ENCODE results near the gene ING3. TPM values are rescaled to one million over a fixed set of nuclear protein-coding genes. Genes with fewer than 3 reads are reported as not detected.
A peak's percentile ranks its signal among the peaks of the same experiment; 100 is the strongest.

Gene ING3
- total and polyA plus RNA-seq, 9 of the 15 experiments (the other 6 are each of a cell fraction or from before 2014, with no cell fraction given): 22.8 to 233 (median 50.4) TPM

GRCh38 chr7:120987683-120988590 lies 37.4 kb downstream of the ING3 start (continued):
- no peak for TF ChIP-seq TAF15 (IDR thresholded peaks at IDR 0.05; ENCODE audit: low read depth, low read length)
- peak; percentile 82 for TF ChIP-seq LCOR (CRISPR knock-in tag; IDR thresholded peaks at IDR 0.05)
- no peak for TF ChIP-seq ZNF316 (IDR thresholded peaks at IDR 0.05)
- TF ChIP-seq CREM (IDR thresholded peaks at IDR 0.05; ENCODE audit: low read depth): peak; percentile 45
- TF ChIP-seq LEF1 (IDR thresholded peaks at IDR 0.05): no peak
- no peak for TF ChIP-seq ZNF740 (CRISPR knock-in tag; IDR thresholded peaks at IDR 0.05)
- TF ChIP-seq ZNF740 (tag; IDR thresholded peaks at IDR 0.05): no peak
- 0 out of 2 replicates have a peak, but pooled peaks have one; percentile 27 for TF ChIP-seq ZNF324 (CRISPR knock-in tag; IDR thresholded peaks at IDR 0.05)
- TF ChIP-seq NR2F6 (CRISPR knock-in tag; IDR thresholded peaks at IDR 0.05): no peak
- TF ChIP-seq ZNF639 (CRISPR knock-in tag; conservative IDR thresholded peaks at IDR 0.05 in 1 of 2, IDR thresholded peaks at IDR 0.05 in 1 of 2): peak in 1 of 2 experiments; percentile 18; a peak in 1 of 4 replicates
- no peak for TF ChIP-seq HDAC3 (IDR thresholded peaks at IDR 0.05; ENCODE audit: borderline replicate concordance, partially characterized antibody)
- no peak for TF ChIP-seq TSC22D4 (tag; IDR thresholded peaks at IDR 0.05)
- no peak for TF ChIP-seq U2AF1 (optimal IDR thresholded peaks at IDR 0.05; ENCODE audit: low read depth, low read length)
- no peak for TF ChIP-seq RFX7 (CRISPR knock-in tag; IDR thresholded peaks at IDR 0.05)
- 0 out of 2 replicates have a peak, but pooled peaks have one; percentile 14 for TF ChIP-seq ZNF384 (IDR thresholded peaks at IDR 0.05; ENCODE audit: low read depth, low read length)
- peak; percentile 87 for TF ChIP-seq SMC3 (conservative IDR thresholded peaks at IDR 0.05; ENCODE audit: insufficient read depth, low read depth, low read length)
- TF ChIP-seq ZNF764 (CRISPR knock-in tag; IDR thresholded peaks at IDR 0.05; ENCODE audit: low read depth): no peak
- no peak for TF ChIP-seq SMARCE1 (IDR thresholded peaks at IDR 0.05)
- TF ChIP-seq RHOXF2B (CRISPR knock-in tag; conservative IDR thresholded peaks at IDR 0.05): 0 out of 2 replicates have a peak, but pooled peaks have one; percentile 2
- TF ChIP-seq ATF1 (CRISPR knock-in tag; IDR thresholded peaks at IDR 0.05): no peak
- peak; percentile 55 for TF ChIP-seq ATF1 (tag; IDR thresholded peaks at IDR 0.05)
- 0 out of 2 replicates have a peak, but pooled peaks have one; percentile 16 for TF ChIP-seq ZFP30 (CRISPR knock-in tag; IDR thresholded peaks at IDR 0.05; ENCODE audit: borderline replicate concordance)
- no peak; the same call in 1 of the 2 replicates for TF ChIP-seq ZNF583 (CRISPR knock-in tag; IDR thresholded peaks at IDR 0.05)
- TF ChIP-seq UBTF (IDR thresholded peaks at IDR 0.05; ENCODE audit: borderline replicate concordance in 1 of 2, low read depth in 2 of 2, low read length in 2 of 2): no peak
- TF ChIP-seq TRIM24 (IDR thresholded peaks at IDR 0.05): no peak
- no peak for TF ChIP-seq SP2 (IDR thresholded peaks at IDR 0.05; ENCODE audit: extremely low read depth, low read depth, low read length, poor library complexity, severe bottlenecking)
